Measurements from ENCODE around the gene TMEM219.
"Not testable (repeated sequence)": the region's sequence is repeated elsewhere in the genome, so short reads cannot be mapped to it uniquely, and the experiment has no call there.

TMEM219 gene

DNA sequence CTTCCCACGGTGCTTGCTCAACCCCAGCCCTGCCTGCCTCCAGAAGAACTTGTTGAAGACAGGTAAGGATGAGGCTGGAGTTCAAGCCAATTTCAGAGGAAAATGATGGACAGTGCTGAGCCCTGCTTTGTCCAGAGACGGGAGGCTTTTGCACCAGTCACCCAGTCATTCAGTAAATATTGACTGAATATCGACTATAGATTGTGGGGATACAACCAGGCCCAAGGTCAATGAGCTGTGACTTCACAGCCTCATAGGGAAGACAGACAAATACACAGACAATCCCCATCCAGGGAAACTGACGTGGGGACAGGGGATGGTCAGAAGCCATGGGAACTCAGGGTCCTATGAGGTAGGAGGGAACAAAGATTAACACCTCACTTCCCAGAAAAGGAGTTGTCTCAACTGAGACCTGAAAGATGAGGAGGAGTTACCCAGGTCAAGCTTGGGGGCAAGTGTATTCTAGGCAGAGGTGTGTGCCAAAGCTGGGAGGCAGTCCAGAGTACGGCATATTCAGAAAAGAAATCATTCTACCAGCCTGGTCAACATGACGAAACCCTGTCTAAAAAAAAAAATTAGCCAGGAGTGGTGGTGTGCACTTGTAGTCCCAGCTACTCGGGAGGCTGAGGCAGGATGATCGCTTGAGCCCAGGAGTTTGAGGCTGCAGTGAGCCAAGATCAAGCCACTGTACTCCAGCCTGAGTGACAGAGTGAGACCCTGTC is 54.8 kb downstream of the TMEM219 start:
- no peak for DNase-seq

DNA sequence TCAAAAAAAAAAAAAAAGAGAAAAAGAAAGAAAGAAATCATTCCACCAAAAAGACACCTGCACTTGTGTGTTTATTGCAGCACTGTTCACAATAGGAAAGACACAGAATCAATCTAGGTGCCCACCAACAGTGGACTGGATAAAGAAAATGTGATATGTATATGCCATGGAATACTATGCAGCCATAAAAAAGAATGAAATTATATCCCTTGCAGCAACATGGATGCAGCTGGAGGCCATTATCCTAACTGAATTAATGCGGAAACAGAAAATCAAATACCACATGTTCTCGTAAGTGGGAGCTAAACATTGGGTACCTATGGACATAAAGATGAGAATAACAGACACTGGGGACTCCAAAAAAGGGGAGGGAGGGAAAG is 55.4 kb downstream of the TMEM219 start:
- no peak for DNase-seq

DNA sequence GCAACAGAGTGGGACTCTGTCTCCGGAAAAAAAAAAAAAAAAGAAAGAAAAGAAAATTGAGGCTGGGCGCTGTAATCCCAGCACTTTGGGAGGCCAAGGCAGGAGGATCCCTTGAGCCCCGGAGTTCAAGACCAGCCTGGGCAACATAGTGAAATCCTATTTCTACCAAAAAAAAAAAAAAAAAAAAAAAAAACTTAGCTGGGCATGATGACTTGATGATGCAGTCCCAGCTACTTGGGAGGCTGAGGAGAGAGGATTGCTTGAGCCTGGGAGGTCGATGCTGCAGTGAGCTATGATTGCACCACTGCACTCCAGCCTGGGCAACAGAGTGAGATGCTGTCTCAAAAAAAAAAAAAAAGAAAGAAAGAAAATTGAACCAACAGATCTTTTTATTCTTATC is 56.1 kb downstream of the TMEM219 start:
- DNase-seq, result not testable (repeated sequence)

DNA sequence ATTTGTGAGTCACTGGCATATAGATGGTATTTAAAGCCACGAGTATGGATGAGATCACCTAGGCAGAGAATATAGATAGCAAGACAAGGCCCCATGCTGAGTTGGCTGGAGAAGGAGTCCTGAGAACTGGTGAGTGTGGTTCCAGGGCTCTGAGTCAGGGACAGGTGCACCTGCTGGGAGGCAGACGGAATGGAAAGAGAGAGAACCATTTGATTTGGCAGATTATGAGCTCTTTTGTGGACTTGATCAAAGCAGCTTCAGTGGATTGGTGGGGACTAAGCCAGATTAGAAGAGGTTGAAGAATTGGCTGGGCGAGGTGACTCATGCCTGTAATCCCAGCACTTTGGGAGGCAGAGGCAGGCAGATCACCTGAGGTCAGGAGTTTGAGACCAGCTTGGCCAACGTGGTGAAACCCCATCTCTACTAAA is 56.9 kb downstream of the TMEM219 start:
- no peak for DNase-seq
